ENCODE data around the gene ASB13. TPM values are rescaled to one million over a fixed set of nuclear protein-coding genes. Genes with fewer than 3 reads are reported as not detected.

Gene ASB13
- total RNA-seq, 1 experiment from 2014 or later = 18.3 TPM

GRCh38 chr10:5648494-5649457 lies 17.6 kb downstream of the ASB13 start:
- no peak for DNase-seq (ENCODE audit: extremely low read depth, low read depth)

- no peak for DNase-seq (ENCODE audit: extremely low read depth, low read depth)
Observed at GRCh38 chr10:5647507-5648240, 18.7 kb downstream of the ASB13 start.

- DNase-seq (ENCODE audit: extremely low read depth, low read depth) = no peak
Observed at GRCh38 chr10:5645944-5646617, 20.3 kb downstream of the ASB13 start.

- DNase-seq (ENCODE audit: extremely low read depth, low read depth) = no peak
Observed at GRCh38 chr10:5645375-5645774, 21.0 kb downstream of the ASB13 start.

- no peak for DNase-seq (ENCODE audit: extremely low read depth, low read depth)
Observed at GRCh38 chr10:5644930-5645329, 21.5 kb downstream of the ASB13 start.

- no peak for DNase-seq (ENCODE audit: extremely low read depth, low read depth)
Observed at GRCh38 chr10:5643346-5644067, 22.9 kb downstream of the ASB13 start.

- DNase-seq (ENCODE audit: extremely low read depth, low read depth) = no peak
Observed at GRCh38 chr10:5641501-5641900, 24.9 kb downstream of the ASB13 start.

- no peak for DNase-seq (ENCODE audit: extremely low read depth, low read depth)
Observed at GRCh38 chr10:5640501-5640900, 25.9 kb downstream of the ASB13 start.

GRCh38 chr10:5640036-5640435 lies 26.4 kb downstream of the ASB13 start:
- DNase-seq (ENCODE audit: extremely low read depth, low read depth) = no peak

- DNase-seq (ENCODE audit: extremely low read depth, low read depth) = no peak
Observed at GRCh38 chr10:5639066-5639465, 27.3 kb downstream of the ASB13 start.

- DNase-seq (ENCODE audit: extremely low read depth, low read depth) = no peak
Observed at GRCh38 chr10:5638494-5638893, 27.9 kb downstream of the ASB13 start.

- no peak for DNase-seq (ENCODE audit: extremely low read depth, low read depth)
Observed at GRCh38 chr10:5634918-5635317, 31.5 kb downstream of the ASB13 start.

GRCh38 chr10:5633166-5633749 lies 33.1 kb downstream of the ASB13 start:
- no peak for DNase-seq (ENCODE audit: extremely low read depth, low read depth)

GRCh38 chr10:5632446-5632845 lies 33.9 kb downstream of the ASB13 start:
- DNase-seq (ENCODE audit: extremely low read depth, low read depth) = no peak

GRCh38 chr10:5631936-5632335 lies 34.5 kb downstream of the ASB13 start:
- DNase-seq (ENCODE audit: extremely low read depth, low read depth) = no peak

- no peak for DNase-seq (ENCODE audit: extremely low read depth, low read depth)
Observed at GRCh38 chr10:5630112-5630436, 36.3 kb downstream of the ASB13 start.

- DNase-seq (ENCODE audit: extremely low read depth, low read depth) = peak; percentile 52
Observed at GRCh38 chr10:5629303-5630111, 36.9 kb downstream of the ASB13 start.

- DNase-seq (ENCODE audit: extremely low read depth, low read depth) = no peak
Observed at GRCh38 chr10:5628451-5629302, 37.7 kb downstream of the ASB13 start.

All from NCI-H460 (cell line).